B cell (primary cell): Measurements from ENCODE around the gene C1orf105. TPM values are rescaled to one million over a fixed set of nuclear protein-coding genes. Genes with fewer than 3 reads are reported as not detected.

Experiments used
- ATAC-seq: fragments of 200-7000 bp; cut with Tn5 transposase; one replicate; pipeline ENCODE4 v1.10.0; 2021; ENCODE audit warnings: low read depth, mild to moderate bottlenecking, moderate number of reproducible peaks, moderate library complexity
- CTCF ChIA-PET: fragments of 350-600 bp; sonication (Branson Sonifier 250); formaldehyde crosslinking; loops from one replicate; lab custom pipeline; 2021; ENCODE audit warnings: antibody characterized with exemption, inconsistent platforms; lab: Charles Lee
- POLR2A ChIA-PET: fragments of 350-600 bp; sonication (Branson Sonifier 250); formaldehyde crosslinking; loops from one replicate; lab custom pipeline; 2021; ENCODE audit warnings: antibody characterized with exemption; lab: Charles Lee
- DNase-seq: peaks from one replicate; pipeline ENCODE4 v3.0.0; 2013
- H2AFZ ChIP-seq: 2 replicates; pipeline ENCODE4 v1.6.1; 2012; ENCODE audit warnings: mild to moderate bottlenecking, low read depth, low read length; ENCODE audit not compliant: insufficient read depth, poor library complexity, severe bottlenecking
- H3K27ac ChIP-seq, 2 donors: 1 replicate in 1 of 2; 2 replicates in 1 of 2; pipeline ENCODE4 v1.5.1; 2012 to 2013; ENCODE audit warnings: low read length in 2 of 2, mild to moderate bottlenecking in 2 of 2, moderate library complexity in 1 of 2
- H3K27me3 ChIP-seq, 4 experiments: fragments of 200-600 bp in 1 of 4; sonication (generic) in 1 of 4; replicated peaks in 1 of 4; 1 replicate in 2 of 4; 2 replicates in 2 of 4; pipeline versions ENCODE4 v1.6.1 to v1.7.0; 2013 to 2016; ENCODE audit warnings: low read length in 3 of 4, mild to moderate bottlenecking in 2 of 4, mixed read lengths in 1 of 4, moderate library complexity in 1 of 4; ENCODE audit not compliant: insufficient read depth in 4 of 4, control insufficient read depth in 3 of 4; ENCODE audit errors: control extremely low read depth in 1 of 4
- H3K36me3 ChIP-seq, 2 experiments: replicated peaks in 1 of 2; 1 replicate in 1 of 2; 2 replicates in 1 of 2; pipeline versions ENCODE4 v1.6.1 to v1.7.1; 2013; ENCODE audit warnings: low read length in 1 of 2; ENCODE audit not compliant: insufficient read depth in 2 of 2, control insufficient read depth in 1 of 2; ENCODE audit errors: control extremely low read depth in 1 of 2, extremely low read depth in 1 of 2
- H3K4me1 ChIP-seq, 2 donors: fragments of 200-600 bp in 1 of 2; sonication (generic) in 1 of 2; 1 replicate in 1 of 2; 2 replicates in 1 of 2; pipeline versions ENCODE4 v1.5.1 to v1.6.1; 2013 to 2017; ENCODE audit warnings: low read length in 2 of 2; ENCODE audit not compliant: control insufficient read depth in 2 of 2, insufficient read depth in 2 of 2
- H3K4me2 ChIP-seq: replicated peaks from 2 replicates; pipeline ENCODE3; 2012; ENCODE audit warnings: mild to moderate bottlenecking, low read depth, low read length; ENCODE audit not compliant: poor library complexity, severe bottlenecking
- H3K4me3 ChIP-seq, 5 experiments: fragments of 200-600 bp in 1 of 5; sonication (generic) in 1 of 5; 1 replicate in 3 of 5; 2 replicates in 2 of 5; pipeline versions ENCODE4 v1.5.1 to v1.7.0; 2011 to 2016; ENCODE audit warnings: low read length in 4 of 5, mild to moderate bottlenecking in 4 of 5, low read depth in 2 of 5, control low read depth in 1 of 5, moderate library complexity in 1 of 5; ENCODE audit not compliant: insufficient read depth in 1 of 5; ENCODE audit errors: control extremely low read depth in 1 of 5, extremely low read depth in 1 of 5
- H3K79me2 ChIP-seq: fragments of 200-600 bp; sonication (generic); one replicate; pipeline ENCODE4 v1.6.0; 2016; ENCODE audit warnings: low read length; ENCODE audit not compliant: control insufficient read depth, insufficient read depth
- H3K9ac ChIP-seq: fragments of 200-600 bp; sonication (generic); 2 replicates; pipeline ENCODE4 v1.6.1; 2017; ENCODE audit warnings: mild to moderate bottlenecking, low read length, moderate library complexity
- H3K9me3 ChIP-seq, 3 donors: one replicate each; pipeline versions ENCODE4 v1.6.1 to v1.7.1; 2013; ENCODE audit warnings: low read length in 2 of 3; ENCODE audit not compliant: control insufficient read depth in 2 of 3, insufficient read depth in 1 of 3; ENCODE audit errors: control extremely low read depth in 1 of 3
- H4K20me1 ChIP-seq: 2 replicates; pipeline ENCODE4 v1.6.0; 2012; ENCODE audit warnings: mild to moderate bottlenecking, low read length; ENCODE audit not compliant: insufficient read depth, control insufficient read depth, poor library complexity, severe bottlenecking
- H3K27ac Mint-ChIP-seq: one replicate; pipeline ENCODE4 v1.8.0; 2021; ENCODE audit warnings: mixed read lengths
- H3K27me3 Mint-ChIP-seq: one replicate; pipeline ENCODE4 v1.8.0; 2021; ENCODE audit warnings: mixed read lengths
- H3K4me1 Mint-ChIP-seq: one replicate; pipeline ENCODE4 v1.8.0; 2021; ENCODE audit warnings: mixed read lengths
- H3K4me3 Mint-ChIP-seq: one replicate; pipeline ENCODE4 v1.8.0; 2021; ENCODE audit warnings: mixed read lengths
- H3K9me3 Mint-ChIP-seq: one replicate; pipeline ENCODE4 v1.8.0; 2022; ENCODE audit warnings: mixed read lengths; ENCODE audit not compliant: insufficient read depth
- CTCF ChIP-seq: fragments of 200-600 bp; IDR thresholded peaks from one replicate; pipeline ENCODE4 v1.8.0; 2022; ENCODE audit warnings: antibody characterized with exemption, mild to moderate bottlenecking
- EZH2 ChIP-seq: IDR thresholded peaks from 2 replicates; pipeline ENCODE4 v1.6.1; 2012; ENCODE audit warnings: borderline replicate concordance, low read depth, mild to moderate bottlenecking, moderate library complexity, low read length; ENCODE audit not compliant: insufficient read depth, poor library complexity, severe bottlenecking
- WGBS: methylation state at CpG from one replicate; pipeline ENCODE4 v1.1.5; 2013; ENCODE audit warnings: missing lambda C conversion rate; ENCODE audit not compliant: insufficient coverage; 5-methylcytosine and 5-hydroxymethylcytosine counted together
- intact Hi-C: fragments of 100-400 bp; cut with micrococcal nuclease; formaldehyde crosslinking; loops from one replicate; pipeline ENCODE4 v1.10.0; 2022
- polyA plus RNA-seq: library from polyadenylated mRNA; depleted of rRNA; stranded (reverse); fragments of >200 nt; gene quantifications from 2 replicates; pipeline ENCODE4 v1.2.3, GENCODE V29; 2012
- total RNA-seq, 2 donors: library from RNA; stranded (reverse); fragments of 120-200 nt in 1 of 2; gene quantifications; 1 replicate in 1 of 2; 2 replicates in 1 of 2; pipeline versions ENCODE4 v1.2.3 to v1.2.4, GENCODE V29; 2013 to 2022

C1orf105 gene
- total and polyA plus RNA-seq, 2 donors (not counting 1 experiment from before 2014, with no cell fraction given), result not detected

- no peaks in the 10 kb centered on the region for H3K9me3 Mint-ChIP-seq
- WGBS, result no CpG with 5 or more reads among the region's 3 CpGs
- H3K9ac ChIP-seq, result no peak overlapping the region
These were observed 67.9 kb downstream of the C1orf105 start for GRCh38 chr1:172488393-172488792.

GRCh38 chr1:172489847-172490246 is 69.4 kb downstream of the C1orf105 start:
- H3K27me3 Mint-ChIP-seq, result peaks cover 46% of the 10 kb centered on the region
- no peak overlapping the region for H3K4me3 Mint-ChIP-seq
- ATAC-seq, result no peak
- ChIA-PET CTCF (no interaction called here), POLR2A (no interaction called here)
- Histone ChIP-seq H3K4me2 (no peak overlapping the region), H3K9me3 (no peaks in the 10 kb centered on the region), H3K4me3 (no peak overlapping the region), H3K36me3 (no peaks in the 10 kb centered on the region), H3K4me1 (no peaks in the 10 kb centered on the region), H3K9ac (no peak overlapping the region), H2AFZ (no peak overlapping the region), H3K79me2 (no peaks in the 10 kb centered on the region), H3K27ac (no peak overlapping the region), H3K27me3 (peaks cover 0 to 4% (median 1%) of the 10 kb centered on the region in 4 experiments), H4K20me1 (no peaks in the 10 kb centered on the region)
- 88% methylated on average over 1 of the region's 3 CpGs for WGBS
- no peaks in the 10 kb centered on the region for H3K4me1 Mint-ChIP-seq
- no peak overlapping the region for H3K27ac Mint-ChIP-seq
- intact Hi-C loops, result no loop called here
- no peak for TF ChIP-seq CTCF
- H3K9me3 Mint-ChIP-seq, result no peaks in the 10 kb centered on the region
- no peak for DNase-seq

More at GRCh38 chr1:172488393-172488792, 67.9 kb downstream of the C1orf105 start:
- Histone ChIP-seq H3K9me3 (no peaks in the 10 kb centered on the region), H3K27me3 (peaks cover 0 to 4% (median 1%) of the 10 kb centered on the region in 4 experiments), H3K4me1 (no peaks in the 10 kb centered on the region), H3K27ac (no peak overlapping the region), H2AFZ (no peak overlapping the region), H3K79me2 (no peaks in the 10 kb centered on the region), H3K4me2 (no peak overlapping the region), H3K4me3 (no peak overlapping the region), H4K20me1 (no peaks in the 10 kb centered on the region), H3K36me3 (no peaks in the 10 kb centered on the region)
- Mint-ChIP-seq H3K4me3 (no peak overlapping the region), H3K27ac (no peak overlapping the region), H3K4me1 (no peaks in the 10 kb centered on the region), H3K27me3 (peaks cover 46% of the 10 kb centered on the region)
- ATAC-seq, result no peak
- no peak for DNase-seq
- intact Hi-C loops, result no loop called here
- CTCF ChIA-PET, result interaction anchor here (0.6 to 1.6 kb wide), 2 partner anchors 12 to 486 kb away, joined by 4 read pairs; no protein-coding TSS in a partner anchor
- POLR2A ChIA-PET, result interaction anchor here (0.6 kb wide), 1 partner anchor 73 kb away, joined by 4 read pairs; no protein-coding TSS in a partner anchor
- TF ChIP-seq EZH2 (no peak), CTCF (no peak)
